Measurements from ENCODE around the gene CACNG4. TPM values are rescaled to one million over a fixed set of nuclear protein-coding genes. Genes with fewer than 3 reads are reported as not detected.

The CACNG4 gene
- total RNA-seq, 1 experiment from 2014 or later, result 40.3 TPM

DNA sequence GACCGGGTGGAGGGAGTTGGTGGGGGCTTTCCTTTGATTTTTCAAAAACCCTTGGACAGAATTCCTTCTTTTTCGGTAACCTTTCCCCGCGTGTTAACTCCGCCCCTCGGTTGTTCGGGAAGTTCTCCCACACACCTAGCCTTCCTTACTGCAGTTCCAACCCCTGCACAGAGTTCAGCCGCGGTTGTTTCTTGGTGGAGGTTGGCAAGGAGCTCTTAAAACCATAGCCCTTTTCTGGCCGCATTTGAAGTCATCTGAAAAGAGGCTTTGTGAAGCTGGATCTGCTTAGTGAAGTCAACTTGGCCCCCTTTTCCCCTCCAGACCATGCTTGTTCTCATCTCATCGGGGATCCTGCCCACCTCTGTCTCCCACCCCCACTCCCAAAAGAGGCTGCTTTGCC is 1.8 kb downstream of the CACNG4 start:
- intact Hi-C loops (cut with micrococcal nuclease; ENCODE audit: unreplicated experiment), result no loop called here

DNA sequence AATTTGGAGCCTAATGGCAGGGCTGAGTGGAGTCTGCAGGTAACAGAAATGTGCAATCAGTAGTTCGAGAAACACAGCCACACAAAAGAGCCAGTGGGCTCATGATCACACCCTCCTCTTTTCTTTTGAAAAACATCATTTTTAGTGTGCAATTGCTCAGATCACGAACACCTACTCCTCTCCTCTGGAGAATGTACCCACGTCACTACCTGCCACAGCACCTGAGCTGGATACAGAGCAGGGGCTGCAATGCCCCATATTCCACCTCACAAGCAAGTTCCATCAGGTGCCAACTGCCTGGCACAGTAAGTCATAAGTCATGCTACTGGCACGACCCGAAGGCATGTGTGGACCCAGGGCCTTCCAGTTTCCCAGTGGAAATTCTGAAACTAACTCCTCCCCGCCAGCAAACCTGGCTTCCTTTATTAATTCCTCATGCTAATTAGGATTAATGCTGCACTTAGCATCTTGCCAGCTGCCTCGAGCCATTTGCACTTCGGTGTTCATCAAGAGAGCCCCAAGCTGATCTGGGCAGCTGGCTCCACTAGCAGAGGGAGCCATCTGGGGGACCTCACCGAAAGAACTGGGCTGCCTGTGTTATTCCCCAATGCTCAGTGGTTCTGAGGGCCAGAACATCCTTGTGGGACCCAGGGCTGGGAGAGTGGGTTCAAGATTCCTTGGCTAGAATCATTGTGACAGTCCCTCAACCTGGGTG is 2.4 kb downstream of the CACNG4 start:
- ATAC-seq (no peak), DNase-seq (ENCODE audit: low read depth, low spot score) (no peak)
- Histone ChIP-seq H3K36me3 (ENCODE audit: control insufficient read depth, insufficient read depth, low read length) (no peaks in the 10 kb centered on the region; the same call in 1 of the 2 replicates), H3K4me3 (ENCODE audit: low read depth in 2 of 2, low read length in 2 of 2) (peak overlapping the region; percentile 66 to 76; a peak in 3 of 4 replicates), H3K27me3 (ENCODE audit: control insufficient read depth, insufficient read depth, low read length) (no peaks in the 10 kb centered on the region), H3K9me3 (ENCODE audit: control insufficient read depth, insufficient read depth, low read depth, low read length) (no peaks in the 10 kb centered on the region), H3K4me1 (ENCODE audit: control insufficient read depth, insufficient read depth, low read length) (peaks cover 20% of the 10 kb centered on the region), H3K27ac (ENCODE audit: low read length) (peak overlapping the region; percentile 54; the same call in 1 of the 2 replicates)
- intact Hi-C loops (cut with micrococcal nuclease; ENCODE audit: unreplicated experiment) (no loop called here), in situ Hi-C loops (cut with HindIII; ENCODE audit: low pct_unique_long_range_greater_than_20kb, low sequenced_read_pairs) (no loop called here)
- ChIA-PET CTCF (no interaction called here), POLR2A (no interaction called here)
- TF ChIP-seq POLR2AphosphoS5 (IDR thresholded peaks at IDR 0.05; ENCODE audit: low read depth, low read length) (no peak), TCF7L2 (IDR thresholded peaks at IDR 0.05; ENCODE audit: low read depth, low read length) (no peak), SIN3A (IDR thresholded peaks at IDR 0.05; ENCODE audit: borderline replicate concordance, insufficient read depth, low read depth, low read length) (no peak)
- TF ChIP-seq, protein P1, sequence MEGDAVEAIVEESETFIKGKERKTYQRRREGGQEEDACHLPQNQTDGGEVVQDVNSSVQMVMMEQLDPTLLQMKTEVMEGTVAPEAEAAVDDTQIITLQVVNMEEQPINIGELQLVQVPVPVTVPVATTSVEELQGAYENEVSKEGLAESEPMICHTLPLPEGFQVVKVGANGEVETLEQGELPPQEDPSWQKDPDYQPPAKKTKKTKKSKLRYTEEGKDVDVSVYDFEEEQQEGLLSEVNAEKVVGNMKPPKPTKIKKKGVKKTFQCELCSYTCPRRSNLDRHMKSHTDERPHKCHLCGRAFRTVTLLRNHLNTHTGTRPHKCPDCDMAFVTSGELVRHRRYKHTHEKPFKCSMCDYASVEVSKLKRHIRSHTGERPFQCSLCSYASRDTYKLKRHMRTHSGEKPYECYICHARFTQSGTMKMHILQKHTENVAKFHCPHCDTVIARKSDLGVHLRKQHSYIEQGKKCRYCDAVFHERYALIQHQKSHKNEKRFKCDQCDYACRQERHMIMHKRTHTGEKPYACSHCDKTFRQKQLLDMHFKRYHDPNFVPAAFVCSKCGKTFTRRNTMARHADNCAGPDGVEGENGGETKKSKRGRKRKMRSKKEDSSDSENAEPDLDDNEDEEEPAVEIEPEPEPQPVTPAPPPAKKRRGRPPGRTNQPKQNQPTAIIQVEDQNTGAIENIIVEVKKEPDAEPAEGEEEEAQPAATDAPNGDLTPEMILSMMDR (IDR thresholded peaks at IDR 0.05), result no peak
- TF ChIP-seq, protein P2, sequence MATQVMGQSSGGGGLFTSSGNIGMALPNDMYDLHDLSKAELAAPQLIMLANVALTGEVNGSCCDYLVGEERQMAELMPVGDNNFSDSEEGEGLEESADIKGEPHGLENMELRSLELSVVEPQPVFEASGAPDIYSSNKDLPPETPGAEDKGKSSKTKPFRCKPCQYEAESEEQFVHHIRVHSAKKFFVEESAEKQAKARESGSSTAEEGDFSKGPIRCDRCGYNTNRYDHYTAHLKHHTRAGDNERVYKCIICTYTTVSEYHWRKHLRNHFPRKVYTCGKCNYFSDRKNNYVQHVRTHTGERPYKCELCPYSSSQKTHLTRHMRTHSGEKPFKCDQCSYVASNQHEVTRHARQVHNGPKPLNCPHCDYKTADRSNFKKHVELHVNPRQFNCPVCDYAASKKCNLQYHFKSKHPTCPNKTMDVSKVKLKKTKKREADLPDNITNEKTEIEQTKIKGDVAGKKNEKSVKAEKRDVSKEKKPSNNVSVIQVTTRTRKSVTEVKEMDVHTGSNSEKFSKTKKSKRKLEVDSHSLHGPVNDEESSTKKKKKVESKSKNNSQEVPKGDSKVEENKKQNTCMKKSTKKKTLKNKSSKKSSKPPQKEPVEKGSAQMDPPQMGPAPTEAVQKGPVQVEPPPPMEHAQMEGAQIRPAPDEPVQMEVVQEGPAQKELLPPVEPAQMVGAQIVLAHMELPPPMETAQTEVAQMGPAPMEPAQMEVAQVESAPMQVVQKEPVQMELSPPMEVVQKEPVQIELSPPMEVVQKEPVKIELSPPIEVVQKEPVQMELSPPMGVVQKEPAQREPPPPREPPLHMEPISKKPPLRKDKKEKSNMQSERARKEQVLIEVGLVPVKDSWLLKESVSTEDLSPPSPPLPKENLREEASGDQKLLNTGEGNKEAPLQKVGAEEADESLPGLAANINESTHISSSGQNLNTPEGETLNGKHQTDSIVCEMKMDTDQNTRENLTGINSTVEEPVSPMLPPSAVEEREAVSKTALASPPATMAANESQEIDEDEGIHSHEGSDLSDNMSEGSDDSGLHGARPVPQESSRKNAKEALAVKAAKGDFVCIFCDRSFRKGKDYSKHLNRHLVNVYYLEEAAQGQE (IDR thresholded peaks at IDR 0.05; ENCODE audit: insufficient read depth in 1 of 2, low read depth in 2 of 2, low read length in 1 of 2), result no peak
- BruUV-seq (replicated peaks), result TSS peak; percentile 70

More for the DNA sequence above, 1.8 kb downstream of the CACNG4 start:
- Histone ChIP-seq H3K4me3 (ENCODE audit: low read depth in 2 of 2, low read length in 2 of 2) (peak overlapping the region; percentile 66 to 76), H3K27ac (ENCODE audit: low read length) (peak overlapping the region; percentile 54), H3K27me3 (ENCODE audit: control insufficient read depth, insufficient read depth, low read length) (no peaks in the 10 kb centered on the region), H3K9me3 (ENCODE audit: control insufficient read depth, insufficient read depth, low read depth, low read length) (no peaks in the 10 kb centered on the region), H3K36me3 (ENCODE audit: control insufficient read depth, insufficient read depth, low read length) (no peaks in the 10 kb centered on the region; the same call in 1 of the 2 replicates), H3K4me1 (ENCODE audit: control insufficient read depth, insufficient read depth, low read length) (peaks cover 20% of the 10 kb centered on the region)
- ChIA-PET CTCF (no interaction called here), POLR2A (no interaction called here)
- DNase-seq (ENCODE audit: low read depth, low spot score), result no peak
- in situ Hi-C loops (cut with HindIII; ENCODE audit: low pct_unique_long_range_greater_than_20kb, low sequenced_read_pairs), result no loop called here
- no TSS peak for BruUV-seq (replicated peaks)
- TF ChIP-seq SIN3A (IDR thresholded peaks at IDR 0.05; ENCODE audit: borderline replicate concordance, insufficient read depth, low read depth, low read length) (no peak), TCF7L2 (IDR thresholded peaks at IDR 0.05; ENCODE audit: low read depth, low read length) (no peak), POLR2AphosphoS5 (IDR thresholded peaks at IDR 0.05; ENCODE audit: low read depth, low read length) (no peak)
- TF ChIP-seq, protein P2 (IDR thresholded peaks at IDR 0.05; ENCODE audit: insufficient read depth in 1 of 2, low read depth in 2 of 2, low read length in 1 of 2), result no peak; a peak in 1 of 4 replicates
- TF ChIP-seq, protein P1 (IDR thresholded peaks at IDR 0.05), result no peak
- ATAC-seq, result no peak

All from Panc1 (cell line).